Panc1 (cell line): ENCODE data around the gene NDUFAF2.

Experiments used
- POLR2AphosphoS5 ChIP-seq: IDR thresholded peaks from 2 replicates; pipeline ENCODE4 v1.6.1; 2012; ENCODE audit warnings: mild to moderate bottlenecking, low read depth, low read length, moderate library complexity
- TF ChIP-seq, protein P1 (sequence below): fragments of 450-650 bp; IDR thresholded peaks from 2 replicates; pipeline ENCODE4 v1.5.1; 2017; ENCODE audit warnings: mild to moderate bottlenecking

DNA sequence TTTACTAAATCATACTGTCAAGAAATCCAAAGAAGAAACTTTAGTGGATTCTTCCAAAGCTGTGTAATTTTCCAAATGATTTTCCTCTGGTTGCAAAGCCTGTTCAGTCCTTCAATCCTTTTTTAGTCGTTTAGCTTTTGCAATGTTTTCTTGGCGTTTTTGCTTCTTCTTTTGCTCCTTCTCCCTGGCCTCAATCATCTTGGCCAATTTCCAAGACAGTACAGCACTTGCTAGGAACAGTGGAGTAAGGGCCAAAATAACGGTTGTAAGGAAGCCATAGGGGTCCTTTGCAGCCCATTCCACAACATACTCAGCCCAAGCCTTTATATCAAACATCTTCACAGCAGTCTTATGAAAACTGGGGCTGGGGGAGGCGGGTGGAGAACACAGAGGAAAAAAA lies 214.8 kb downstream of the NDUFAF2 start:
- TF ChIP-seq, protein P1, sequence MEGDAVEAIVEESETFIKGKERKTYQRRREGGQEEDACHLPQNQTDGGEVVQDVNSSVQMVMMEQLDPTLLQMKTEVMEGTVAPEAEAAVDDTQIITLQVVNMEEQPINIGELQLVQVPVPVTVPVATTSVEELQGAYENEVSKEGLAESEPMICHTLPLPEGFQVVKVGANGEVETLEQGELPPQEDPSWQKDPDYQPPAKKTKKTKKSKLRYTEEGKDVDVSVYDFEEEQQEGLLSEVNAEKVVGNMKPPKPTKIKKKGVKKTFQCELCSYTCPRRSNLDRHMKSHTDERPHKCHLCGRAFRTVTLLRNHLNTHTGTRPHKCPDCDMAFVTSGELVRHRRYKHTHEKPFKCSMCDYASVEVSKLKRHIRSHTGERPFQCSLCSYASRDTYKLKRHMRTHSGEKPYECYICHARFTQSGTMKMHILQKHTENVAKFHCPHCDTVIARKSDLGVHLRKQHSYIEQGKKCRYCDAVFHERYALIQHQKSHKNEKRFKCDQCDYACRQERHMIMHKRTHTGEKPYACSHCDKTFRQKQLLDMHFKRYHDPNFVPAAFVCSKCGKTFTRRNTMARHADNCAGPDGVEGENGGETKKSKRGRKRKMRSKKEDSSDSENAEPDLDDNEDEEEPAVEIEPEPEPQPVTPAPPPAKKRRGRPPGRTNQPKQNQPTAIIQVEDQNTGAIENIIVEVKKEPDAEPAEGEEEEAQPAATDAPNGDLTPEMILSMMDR: no peak
- no peak for TF ChIP-seq POLR2AphosphoS5
